Measurements from ENCODE around the gene HAGHL.
"Not testable (repeated sequence)": the region's sequence is repeated elsewhere in the genome, so short reads cannot be mapped to it uniquely, and the experiment has no call there.

The HAGHL gene

GRCh38 chr16:711548-712320 lies 15.2 kb upstream of the HAGHL start:
- Histone ChIP-seq H3K27me3 (ENCODE audit: control insufficient read depth in 1 of 2, insufficient read depth in 2 of 2, low read length in 2 of 2) (peaks cover 45 to 65% of the 10 kb centered on the region in 2 donors), H3K36me3 (ENCODE audit: insufficient read depth, low read length) (no peaks in the 10 kb centered on the region), H3K27ac (ENCODE audit: low read depth, low read length) (no peak overlapping the region), H3K4me3 (ENCODE audit: low read depth in 1 of 2, low read length in 2 of 2) (no peak overlapping the region), H3K4me1 (ENCODE audit: insufficient read depth, low read length) (peaks cover 15% of the 10 kb centered on the region), H3K9ac (ENCODE audit: low read length) (no peak overlapping the region), H3K9me3 (ENCODE audit: low read length) (no peaks in the 10 kb centered on the region)

- not testable (repeated sequence) for H3K27ac ChIP-seq (ENCODE audit: low read depth, low read length); H3K9ac ChIP-seq (ENCODE audit: low read length); H3K4me3 ChIP-seq (ENCODE audit: low read depth in 1 of 2, low read length in 2 of 2); H3K9me3 ChIP-seq (ENCODE audit: low read length); H3K36me3 ChIP-seq (ENCODE audit: insufficient read depth, low read length)
- H3K4me1 ChIP-seq (ENCODE audit: insufficient read depth, low read length): peaks cover 15% of the 10 kb centered on the region
- peaks cover 37 to 59% of the 10 kb centered on the region in 2 donors for H3K27me3 ChIP-seq (ENCODE audit: control insufficient read depth in 1 of 2, insufficient read depth in 2 of 2, low read length in 2 of 2)
These were observed 14.1 kb upstream of the HAGHL start for GRCh38 chr16:712740-713250.

GRCh38 chr16:714079-714478 lies 12.8 kb upstream of the HAGHL start:
- H3K36me3 ChIP-seq (ENCODE audit: insufficient read depth, low read length): no peaks in the 10 kb centered on the region
- H3K27me3 ChIP-seq (ENCODE audit: control insufficient read depth in 1 of 2, insufficient read depth in 2 of 2, low read length in 2 of 2): peaks cover 24 to 46% of the 10 kb centered on the region in 2 donors
- H3K4me3 ChIP-seq (ENCODE audit: low read depth in 1 of 2, low read length in 2 of 2): no peak overlapping the region
- H3K4me1 ChIP-seq (ENCODE audit: insufficient read depth, low read length): peaks cover 15% of the 10 kb centered on the region
- H3K27ac ChIP-seq (ENCODE audit: low read depth, low read length): no peak overlapping the region
- no peak overlapping the region for H3K9ac ChIP-seq (ENCODE audit: low read length)
- no peaks in the 10 kb centered on the region for H3K9me3 ChIP-seq (ENCODE audit: low read length)

- no peak within 1 kb of the TSS for H3K27ac ChIP-seq (ENCODE audit: low read depth, low read length)
- H3K4me1 ChIP-seq (ENCODE audit: insufficient read depth, low read length): peaks cover 21% of the 10 kb centered on the region
- H3K9ac ChIP-seq (ENCODE audit: low read length): no peak within 1 kb of the TSS
These were observed 12.1 kb upstream of the HAGHL start, which contains the start of gene METRN for GRCh38 chr16:714558-715476. Gene METRN (plus strand): TSS chr16:715118. CDS start chr16:715290, 172 bp downstream.

GRCh38 chr16:715477-716199 lies 11.3 kb upstream of the HAGHL start:
- H3K27me3 ChIP-seq (ENCODE audit: control insufficient read depth in 1 of 2, insufficient read depth in 2 of 2, low read length in 2 of 2): peaks cover 9 to 31% of the 10 kb centered on the region in 2 donors
- no peaks in the 10 kb centered on the region for H3K9me3 ChIP-seq (ENCODE audit: low read length)
- peak overlapping the region; percentile 49 to 53 for H3K4me3 ChIP-seq (ENCODE audit: low read depth in 1 of 2, low read length in 2 of 2)
- H3K36me3 ChIP-seq (ENCODE audit: insufficient read depth, low read length): no peaks in the 10 kb centered on the region
- no peak overlapping the region for H3K9ac ChIP-seq (ENCODE audit: low read length)
- H3K27ac ChIP-seq (ENCODE audit: low read depth, low read length): no peak overlapping the region
- peaks cover 28% of the 10 kb centered on the region for H3K4me1 ChIP-seq (ENCODE audit: insufficient read depth, low read length)

More at GRCh38 chr16:714558-715476, 12.1 kb upstream of the HAGHL start, which contains the start of gene METRN:
- no peaks in the 10 kb centered on the region for H3K36me3 ChIP-seq (ENCODE audit: insufficient read depth, low read length)
- peak within 1 kb of the TSS; percentile 49 to 53 for H3K4me3 ChIP-seq (ENCODE audit: low read depth in 1 of 2, low read length in 2 of 2)
- H3K27me3 ChIP-seq (ENCODE audit: control insufficient read depth in 1 of 2, insufficient read depth in 2 of 2, low read length in 2 of 2): peaks cover 17 to 39% of the 10 kb centered on the region in 2 donors
- H3K9me3 ChIP-seq (ENCODE audit: low read length): no peaks in the 10 kb centered on the region

GRCh38 chr16:716200-716568 lies 10.7 kb upstream of the HAGHL start:
- Histone ChIP-seq H3K4me3 (ENCODE audit: low read depth in 1 of 2, low read length in 2 of 2) (peak overlapping the region; percentile 49 to 53), H3K27me3 (ENCODE audit: control insufficient read depth in 1 of 2, insufficient read depth in 2 of 2, low read length in 2 of 2) (peaks cover 4 to 25% of the 10 kb centered on the region in 2 donors), H3K36me3 (ENCODE audit: insufficient read depth, low read length) (no peaks in the 10 kb centered on the region), H3K27ac (ENCODE audit: low read depth, low read length) (no peak overlapping the region), H3K9me3 (ENCODE audit: low read length) (no peaks in the 10 kb centered on the region), H3K4me1 (ENCODE audit: insufficient read depth, low read length) (peaks cover 28% of the 10 kb centered on the region), H3K9ac (ENCODE audit: low read length) (no peak overlapping the region)

GRCh38 chr16:716768-717325 lies 10.1 kb upstream of the HAGHL start:
- Histone ChIP-seq H3K9me3 (ENCODE audit: low read length) (no peaks in the 10 kb centered on the region), H3K4me1 (ENCODE audit: insufficient read depth, low read length) (peaks cover 32% of the 10 kb centered on the region), H3K4me3 (ENCODE audit: low read depth in 1 of 2, low read length in 2 of 2) (peak overlapping the region in 1 of 2 donors; percentile 53), H3K36me3 (ENCODE audit: insufficient read depth, low read length) (no peaks in the 10 kb centered on the region), H3K27ac (ENCODE audit: low read depth, low read length) (no peak overlapping the region), H3K27me3 (ENCODE audit: control insufficient read depth in 1 of 2, insufficient read depth in 2 of 2, low read length in 2 of 2) (peaks cover 0 to 20% of the 10 kb centered on the region in 2 donors), H3K9ac (ENCODE audit: low read length) (no peak overlapping the region)

GRCh38 chr16:717450-718245 lies 9.3 kb upstream of the HAGHL start:
- Histone ChIP-seq H3K9ac (ENCODE audit: low read length) (no peak overlapping the region), H3K27me3 (ENCODE audit: control insufficient read depth in 1 of 2, insufficient read depth in 2 of 2, low read length in 2 of 2) (peaks cover 0 to 20% of the 10 kb centered on the region in 2 donors), H3K4me3 (ENCODE audit: low read depth in 1 of 2, low read length in 2 of 2) (no peak overlapping the region), H3K36me3 (ENCODE audit: insufficient read depth, low read length) (no peaks in the 10 kb centered on the region), H3K9me3 (ENCODE audit: low read length) (no peaks in the 10 kb centered on the region), H3K27ac (ENCODE audit: low read depth, low read length) (no peak overlapping the region), H3K4me1 (ENCODE audit: insufficient read depth, low read length) (peaks cover 34% of the 10 kb centered on the region)

- Histone ChIP-seq H3K9ac (ENCODE audit: low read length) (no peak overlapping the region), H3K27ac (ENCODE audit: low read depth, low read length) (no peak overlapping the region), H3K27me3 (ENCODE audit: control insufficient read depth in 1 of 2, insufficient read depth in 2 of 2, low read length in 2 of 2) (peaks cover 0 to 20% of the 10 kb centered on the region in 2 donors), H3K4me1 (ENCODE audit: insufficient read depth, low read length) (peaks cover 34% of the 10 kb centered on the region), H3K36me3 (ENCODE audit: insufficient read depth, low read length) (no peaks in the 10 kb centered on the region), H3K9me3 (ENCODE audit: low read length) (no peaks in the 10 kb centered on the region), H3K4me3 (ENCODE audit: low read depth in 1 of 2, low read length in 2 of 2) (no peak overlapping the region)
These were observed 8.5 kb upstream of the HAGHL start for GRCh38 chr16:718389-718788.

- H3K27ac ChIP-seq (ENCODE audit: low read depth, low read length): no peak overlapping the region
- no peak overlapping the region for H3K9ac ChIP-seq (ENCODE audit: low read length)
- H3K27me3 ChIP-seq (ENCODE audit: control insufficient read depth in 1 of 2, insufficient read depth in 2 of 2, low read length in 2 of 2): peaks cover 0 to 23% of the 10 kb centered on the region in 2 donors
- H3K36me3 ChIP-seq (ENCODE audit: insufficient read depth, low read length): no peaks in the 10 kb centered on the region
- H3K4me1 ChIP-seq (ENCODE audit: insufficient read depth, low read length): peaks cover 34% of the 10 kb centered on the region
- no peaks in the 10 kb centered on the region for H3K9me3 ChIP-seq (ENCODE audit: low read length)
- H3K4me3 ChIP-seq (ENCODE audit: low read depth in 1 of 2, low read length in 2 of 2): no peak overlapping the region
These were observed 8.0 kb upstream of the HAGHL start for GRCh38 chr16:718922-719321.

All from muscle layer of colon (tissue), 2 donors.